ENCODE results near the gene PRKAG1. TPM values are rescaled to one million over a fixed set of nuclear protein-coding genes. Genes with fewer than 3 reads are reported as not detected.

The PRKAG1 gene
- polyA plus RNA-seq, 1 experiment, result 94.1 TPM

DNA sequence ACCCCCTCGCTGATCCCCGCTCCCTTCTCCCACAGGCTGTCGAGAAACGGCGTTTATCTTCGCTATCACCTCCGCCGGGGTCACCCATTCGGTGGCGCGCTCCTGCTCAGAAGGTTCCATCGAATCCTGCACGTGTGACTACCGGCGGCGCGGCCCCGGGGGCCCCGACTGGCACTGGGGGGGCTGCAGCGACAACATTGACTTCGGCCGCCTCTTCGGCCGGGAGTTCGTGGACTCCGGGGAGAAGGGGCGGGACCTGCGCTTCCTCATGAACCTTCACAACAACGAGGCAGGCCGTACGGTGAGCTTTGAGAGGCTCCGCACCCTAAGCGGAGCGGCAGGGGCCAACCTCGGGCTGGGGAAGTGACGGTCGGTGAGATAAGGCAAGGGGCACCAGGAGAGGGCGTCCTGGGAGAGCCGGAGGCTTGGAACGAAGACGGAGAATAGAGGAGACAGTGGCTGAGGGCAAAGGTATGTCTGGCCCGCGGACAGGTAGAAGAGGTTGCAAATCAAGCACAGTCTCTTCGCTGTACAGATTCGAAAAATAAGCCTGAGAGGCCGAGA is 38.1 kb downstream of the PRKAG1 start:
- CTCF ChIA-PET, result interaction anchor here (1.1 to 30.1 kb wide), 5 partner anchors 6 to 128 kb away, joined by 4 to 757 read pairs (median 89); partner anchors contain the start of genes DDN, DDX23, WNT1 and WNT10B

GRCh38 chr12:48979602-48980388 is 38.8 kb downstream of the PRKAG1 start:
- no peaks in the 10 kb centered on the region for H3K36me3 ChIP-seq (ENCODE audit: control insufficient read depth, insufficient read depth, low read length)
- no peak for DNase-seq (ENCODE audit: low read depth)
- CTCF ChIA-PET, result interaction anchor here (0.9 to 30.1 kb wide), 5 partner anchors 14 to 127 kb away, joined by 3 to 757 read pairs (median 8); partner anchors contain the start of genes DDN and DDX23
- POLR2A ChIA-PET, result no interaction called here
- no peak overlapping the region for H3K4me3 ChIP-seq (ENCODE audit: low read depth, low read length)
- no peak for TF ChIP-seq CTCF (IDR thresholded peaks at IDR 0.05; ENCODE audit: insufficient read depth, low read depth, low read length)
- H3K27me3 ChIP-seq (ENCODE audit: control insufficient read depth, insufficient read depth, low read length), result peaks cover 62% of the 10 kb centered on the region

More for the DNA sequence above, 38.1 kb downstream of the PRKAG1 start:
- no peak for DNase-seq (ENCODE audit: low read depth)
- TF ChIP-seq CTCF (IDR thresholded peaks at IDR 0.05; ENCODE audit: insufficient read depth, low read depth, low read length), result 0 out of 2 replicates have a peak, but pooled peaks have one; percentile 2
- Histone ChIP-seq H3K4me3 (ENCODE audit: low read depth, low read length) (no peak overlapping the region), H3K36me3 (ENCODE audit: control insufficient read depth, insufficient read depth, low read length) (no peaks in the 10 kb centered on the region), H3K27me3 (ENCODE audit: control insufficient read depth, insufficient read depth, low read length) (peaks cover 67% of the 10 kb centered on the region)
- POLR2A ChIA-PET, result no interaction called here

GRCh38 chr12:48978741-48979601 is 39.6 kb downstream of the PRKAG1 start:
- DNase-seq (ENCODE audit: low read depth), result no peak
- POLR2A ChIA-PET, result no interaction called here
- H3K4me3 ChIP-seq (ENCODE audit: low read depth, low read length), result peak overlapping the region; percentile 6; the same call in 1 of the 2 replicates
- CTCF ChIA-PET, result interaction anchor here (0.6 to 30.1 kb wide), 9 partner anchors 14 to 393 kb away, joined by 3 to 757 read pairs (median 6); partner anchors contain the start of genes DDN and DDX23
- H3K36me3 ChIP-seq (ENCODE audit: control insufficient read depth, insufficient read depth, low read length), result no peaks in the 10 kb centered on the region
- no peak for TF ChIP-seq CTCF (IDR thresholded peaks at IDR 0.05; ENCODE audit: insufficient read depth, low read depth, low read length)
- H3K27me3 ChIP-seq (ENCODE audit: control insufficient read depth, insufficient read depth, low read length), result peaks cover 58% of the 10 kb centered on the region

- CTCF ChIA-PET, result interaction anchor here (0.9 to 30.1 kb wide), 17 partner anchors 13 to 189 kb away, joined by 3 to 757 read pairs (median 4); partner anchors contain the start of genes ADCY6, ARF3, DDN and DDX23
- Histone ChIP-seq H3K4me3 (ENCODE audit: low read depth, low read length) (peak within 1 kb of the TSS; percentile 6; the same call in 1 of the 2 replicates), H3K27me3 (ENCODE audit: control insufficient read depth, insufficient read depth, low read length) (peaks cover 51% of the 10 kb centered on the region), H3K36me3 (ENCODE audit: control insufficient read depth, insufficient read depth, low read length) (no peaks in the 10 kb centered on the region)
- no peak for DNase-seq (ENCODE audit: low read depth)
- POLR2A ChIA-PET, result no interaction called here
- 0 out of 2 replicates have a peak, but pooled peaks have one; percentile 14 for TF ChIP-seq CTCF (IDR thresholded peaks at IDR 0.05; ENCODE audit: insufficient read depth, low read depth, low read length)
These were observed 40.3 kb downstream of the PRKAG1 start, which contains the start of gene WNT1 for GRCh38 chr12:48978291-48978740. Gene WNT1 (plus strand): TSS chr12:48978322. CDS start chr12:48978651, 329 bp downstream.
